ENCODE results near the gene SEBOX.

SEBOX gene

DNA sequence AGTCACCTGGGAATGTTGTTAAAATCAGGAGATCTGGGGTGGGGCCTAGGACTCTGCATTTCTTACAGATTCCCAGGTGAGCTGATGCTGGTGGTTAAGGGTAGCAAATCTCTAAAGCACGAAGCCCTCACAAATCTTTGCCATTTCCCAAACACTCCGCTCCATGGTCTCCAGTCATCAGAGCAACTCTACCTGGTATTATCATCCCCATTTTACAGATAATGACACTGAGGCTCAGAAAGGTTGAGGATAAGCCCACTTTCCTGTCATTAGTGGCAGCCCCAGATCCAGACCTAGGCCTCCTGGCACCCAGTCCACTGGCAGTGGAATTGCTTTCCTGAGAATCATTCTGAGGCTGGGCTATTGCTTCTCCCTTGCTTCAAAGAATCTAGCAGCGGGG, 32.3 kb upstream of the SEBOX start:
- no peaks in the 10 kb centered on the region for H3K4me1 ChIP-seq (ENCODE audit: insufficient read depth, low read length, poor library complexity, severe bottlenecking)
- TF ChIP-seq EZH2phosphoT487 (IDR thresholded peaks at IDR 0.05; ENCODE audit: borderline replicate concordance), result no peak
- TF ChIP-seq, protein P1, sequence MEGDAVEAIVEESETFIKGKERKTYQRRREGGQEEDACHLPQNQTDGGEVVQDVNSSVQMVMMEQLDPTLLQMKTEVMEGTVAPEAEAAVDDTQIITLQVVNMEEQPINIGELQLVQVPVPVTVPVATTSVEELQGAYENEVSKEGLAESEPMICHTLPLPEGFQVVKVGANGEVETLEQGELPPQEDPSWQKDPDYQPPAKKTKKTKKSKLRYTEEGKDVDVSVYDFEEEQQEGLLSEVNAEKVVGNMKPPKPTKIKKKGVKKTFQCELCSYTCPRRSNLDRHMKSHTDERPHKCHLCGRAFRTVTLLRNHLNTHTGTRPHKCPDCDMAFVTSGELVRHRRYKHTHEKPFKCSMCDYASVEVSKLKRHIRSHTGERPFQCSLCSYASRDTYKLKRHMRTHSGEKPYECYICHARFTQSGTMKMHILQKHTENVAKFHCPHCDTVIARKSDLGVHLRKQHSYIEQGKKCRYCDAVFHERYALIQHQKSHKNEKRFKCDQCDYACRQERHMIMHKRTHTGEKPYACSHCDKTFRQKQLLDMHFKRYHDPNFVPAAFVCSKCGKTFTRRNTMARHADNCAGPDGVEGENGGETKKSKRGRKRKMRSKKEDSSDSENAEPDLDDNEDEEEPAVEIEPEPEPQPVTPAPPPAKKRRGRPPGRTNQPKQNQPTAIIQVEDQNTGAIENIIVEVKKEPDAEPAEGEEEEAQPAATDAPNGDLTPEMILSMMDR (conservative IDR thresholded peaks at IDR 0.05; ENCODE audit: low read length), result no peak

DNA sequence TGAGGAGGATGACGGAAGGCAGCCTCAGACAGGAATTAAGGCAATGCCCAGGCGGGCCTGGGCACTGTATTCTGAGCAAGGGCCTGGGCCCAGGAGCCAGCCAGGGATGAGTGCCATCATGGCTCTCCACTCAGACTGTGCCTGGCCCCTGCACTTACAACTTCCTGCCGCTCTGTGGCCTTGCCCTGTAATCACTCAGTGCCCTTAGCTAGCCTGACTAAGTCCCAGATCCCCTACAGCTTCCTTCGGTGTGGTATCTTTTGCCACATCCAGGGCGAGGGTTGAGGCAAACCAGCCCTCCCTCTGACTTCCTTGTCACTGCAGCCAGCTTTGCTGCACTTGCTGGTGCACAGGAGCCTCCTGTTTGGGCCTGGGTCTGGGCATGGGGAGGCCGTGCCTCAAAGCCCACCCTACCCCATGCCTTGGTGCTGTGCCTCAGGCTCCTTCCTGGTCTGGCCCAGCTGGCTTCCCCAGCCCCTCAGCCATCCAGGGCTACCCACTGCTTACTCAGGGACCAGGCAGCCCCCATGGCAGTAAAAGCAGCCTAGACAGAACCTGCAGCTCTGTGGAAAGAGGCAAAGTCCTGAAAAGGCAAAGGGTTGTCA, 31.7 kb upstream of the SEBOX start:
- no peaks in the 10 kb centered on the region for H3K4me1 ChIP-seq (ENCODE audit: insufficient read depth, low read length, poor library complexity, severe bottlenecking)

More for the DNA sequence above, 32.3 kb upstream of the SEBOX start:
- Histone ChIP-seq H3K4me3 (ENCODE audit: low read length, poor library complexity, severe bottlenecking) (no peak overlapping the region), H3K9me2 (replicated peaks; ENCODE audit: low read depth, low read length) (no peaks in the 10 kb centered on the region), H3F3A (ENCODE audit: low read depth) (no peaks in the 10 kb centered on the region), H3K79me2 (ENCODE audit: insufficient read depth, low read length) (no peaks in the 10 kb centered on the region), H2AFZ (ENCODE audit: low read length) (no peak overlapping the region), H3K36me3 (ENCODE audit: insufficient read depth, low read length) (no peaks in the 10 kb centered on the region), H3K9ac (ENCODE audit: low read depth, low read length, poor library complexity, severe bottlenecking) (no peak overlapping the region), H3K9me3 (ENCODE audit: insufficient read depth, low read depth, low read length) (no peaks in the 10 kb centered on the region), H3K4me2 (ENCODE audit: low read depth, low read length, poor library complexity, severe bottlenecking) (no peak overlapping the region), H3K27me3 (ENCODE audit: insufficient read depth, low read length, poor library complexity, severe bottlenecking) (no peaks in the 10 kb centered on the region), H4K20me1 (ENCODE audit: insufficient read depth, low read length, poor library complexity, severe bottlenecking) (no peaks in the 10 kb centered on the region)

DNA sequence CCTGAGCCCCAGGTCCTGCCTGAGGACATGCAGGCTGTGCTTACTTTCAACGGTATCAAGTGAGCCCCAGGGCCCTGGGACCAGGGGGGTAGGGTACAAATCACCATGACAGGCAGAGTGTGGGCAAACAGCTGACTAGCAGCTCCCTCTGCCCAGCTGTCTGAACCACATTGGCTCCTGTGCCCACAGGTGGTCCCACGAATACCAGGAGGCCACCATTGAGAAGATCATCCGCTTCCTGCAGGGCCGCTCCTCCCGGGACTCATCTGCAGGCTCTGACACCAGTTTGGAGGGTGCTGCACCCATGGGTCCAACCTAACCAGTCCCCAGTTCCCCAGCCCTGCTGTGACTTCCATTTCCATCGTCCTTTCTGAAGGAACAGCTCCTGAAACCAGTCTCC, 31.0 kb upstream of the SEBOX start:
- Histone ChIP-seq H4K20me1 (ENCODE audit: insufficient read depth, low read length, poor library complexity, severe bottlenecking) (no peaks in the 10 kb centered on the region), H2AFZ (ENCODE audit: low read length) (no peak overlapping the region), H3K9ac (ENCODE audit: low read depth, low read length, poor library complexity, severe bottlenecking) (no peak overlapping the region), H3K4me2 (ENCODE audit: low read depth, low read length, poor library complexity, severe bottlenecking) (no peak overlapping the region), H3K4me1 (ENCODE audit: insufficient read depth, low read length, poor library complexity, severe bottlenecking) (no peaks in the 10 kb centered on the region), H3K9me2 (replicated peaks; ENCODE audit: low read depth, low read length) (no peaks in the 10 kb centered on the region), H3K9me3 (ENCODE audit: insufficient read depth, low read depth, low read length) (no peaks in the 10 kb centered on the region), H3K36me3 (ENCODE audit: insufficient read depth, low read length) (no peaks in the 10 kb centered on the region), H3F3A (ENCODE audit: low read depth) (no peaks in the 10 kb centered on the region), H3K4me3 (ENCODE audit: low read length, poor library complexity, severe bottlenecking) (no peak overlapping the region), H3K27me3 (ENCODE audit: insufficient read depth, low read length, poor library complexity, severe bottlenecking) (no peaks in the 10 kb centered on the region), H3K79me2 (ENCODE audit: insufficient read depth, low read length) (no peaks in the 10 kb centered on the region)
- TF ChIP-seq, protein P1 (conservative IDR thresholded peaks at IDR 0.05; ENCODE audit: low read length), result no peak
- no peak for TF ChIP-seq EZH2phosphoT487 (IDR thresholded peaks at IDR 0.05; ENCODE audit: borderline replicate concordance)

More for the DNA sequence above, 31.7 kb upstream of the SEBOX start:
- H4K20me1 ChIP-seq (ENCODE audit: insufficient read depth, low read length, poor library complexity, severe bottlenecking), result no peaks in the 10 kb centered on the region
- no peaks in the 10 kb centered on the region for H3F3A ChIP-seq (ENCODE audit: low read depth)
- no peak overlapping the region for H2AFZ ChIP-seq (ENCODE audit: low read length)
- H3K9ac ChIP-seq (ENCODE audit: low read depth, low read length, poor library complexity, severe bottlenecking), result no peak overlapping the region
- no peaks in the 10 kb centered on the region for H3K27me3 ChIP-seq (ENCODE audit: insufficient read depth, low read length, poor library complexity, severe bottlenecking)
- no peaks in the 10 kb centered on the region for H3K9me2 ChIP-seq (replicated peaks; ENCODE audit: low read depth, low read length)
- no peak overlapping the region for H3K4me3 ChIP-seq (ENCODE audit: low read length, poor library complexity, severe bottlenecking)
- TF ChIP-seq, protein P1 (conservative IDR thresholded peaks at IDR 0.05; ENCODE audit: low read length), result no peak
- TF ChIP-seq EZH2phosphoT487 (IDR thresholded peaks at IDR 0.05; ENCODE audit: borderline replicate concordance), result no peak
- no peak overlapping the region for H3K4me2 ChIP-seq (ENCODE audit: low read depth, low read length, poor library complexity, severe bottlenecking)
- H3K79me2 ChIP-seq (ENCODE audit: insufficient read depth, low read length), result no peaks in the 10 kb centered on the region
- H3K9me3 ChIP-seq (ENCODE audit: insufficient read depth, low read depth, low read length), result no peaks in the 10 kb centered on the region
- H3K36me3 ChIP-seq (ENCODE audit: insufficient read depth, low read length), result no peaks in the 10 kb centered on the region
